Large intestine (tissue), 3 donors: ENCODE measurements around the gene FAM228B. TPM values are rescaled to one million over a fixed set of nuclear protein-coding genes. Genes with fewer than 3 reads are reported as not detected.

ENCODE experiments used
- DNase-seq, 2 donors: peaks; one replicate each; pipeline versions ENCODE4 v3.0.0 to v3.0.0-alpha.2; 2013
- H3K27ac ChIP-seq: one replicate; pipeline ENCODE4 v1.5.1; 2013; ENCODE audit warnings: low read length
- H3K27me3 ChIP-seq: 2 replicates; pipeline ENCODE4 v1.6.1; 2013; ENCODE audit warnings: low read length; ENCODE audit not compliant: control insufficient read depth, insufficient read depth
- H3K36me3 ChIP-seq: 2 replicates; pipeline ENCODE4 v1.6.1; 2013; ENCODE audit warnings: low read length; ENCODE audit not compliant: control insufficient read depth, insufficient read depth
- H3K4me1 ChIP-seq: one replicate; pipeline ENCODE4 v1.6.1; 2013; ENCODE audit warnings: low read length; ENCODE audit not compliant: control insufficient read depth, insufficient read depth
- H3K4me3 ChIP-seq: one replicate; pipeline ENCODE4 v1.5.1; 2013; ENCODE audit warnings: low read length
- H3K9me3 ChIP-seq: one replicate; pipeline ENCODE4 v1.6.1; 2013; ENCODE audit warnings: mild to moderate bottlenecking, low read depth, low read length, moderate library complexity; ENCODE audit not compliant: control insufficient read depth
- WGBS: methylation state at CpG from one replicate; pipeline ENCODE4 v1.1.5; 2013; ENCODE audit warnings: low lambda C conversion rate; ENCODE audit not compliant: insufficient coverage; 5-methylcytosine and 5-hydroxymethylcytosine counted together
- polyA plus RNA-seq: library from polyadenylated mRNA; unstranded; fragments of 120-200 nt; gene quantifications from one replicate; pipeline ENCODE4 v1.2.1, GENCODE V29; 2013

FAM228B gene
- polyA plus RNA-seq, 1 donor, result 14.1 TPM

GRCh38 chr2:24203029-24203786 lies 79.9 kb downstream of the FAM228B start:
- 100% methylated on average over 2 of the region's 19 CpGs for WGBS
- Histone ChIP-seq H3K27me3 (no peaks in the 10 kb centered on the region), H3K4me1 (no peaks in the 10 kb centered on the region), H3K36me3 (peaks cover 42% of the 10 kb centered on the region), H3K9me3 (no peaks in the 10 kb centered on the region), H3K27ac (no peak overlapping the region), H3K4me3 (no peak overlapping the region)
- no peak for DNase-seq

GRCh38 chr2:24203787-24204150 lies 80.5 kb downstream of the FAM228B start:
- H3K4me1 ChIP-seq, result no peaks in the 10 kb centered on the region
- H3K4me3 ChIP-seq, result no peak overlapping the region
- peaks cover 47% of the 10 kb centered on the region for H3K36me3 ChIP-seq
- no peak overlapping the region for H3K27ac ChIP-seq
- H3K27me3 ChIP-seq, result no peaks in the 10 kb centered on the region
- 80% methylated on average over 1 of the region's 5 CpGs for WGBS
- H3K9me3 ChIP-seq, result no peaks in the 10 kb centered on the region
- DNase-seq, result no peak

- H3K9me3 ChIP-seq, result no peaks in the 10 kb centered on the region
- no CpG with 5 or more reads among the region's 12 CpGs for whole genome bisulfite sequencing
- peaks cover 54% of the 10 kb centered on the region for H3K36me3 ChIP-seq
- DNase-seq, result no peak
- no peaks in the 10 kb centered on the region for H3K4me1 ChIP-seq
- no peak overlapping the region for H3K4me3 ChIP-seq
- no peaks in the 10 kb centered on the region for H3K27me3 ChIP-seq
- H3K27ac ChIP-seq, result no peak overlapping the region
Measured at GRCh38 chr2:24204505-24204904, 81.2 kb downstream of the FAM228B start.

- H3K9me3 ChIP-seq, result no peaks in the 10 kb centered on the region
- no CpG with 5 or more reads among the region's 4 CpGs for WGBS
- H3K27ac ChIP-seq, result no peak overlapping the region
- no peak for DNase-seq
- peaks cover 60% of the 10 kb centered on the region for H3K36me3 ChIP-seq
- H3K27me3 ChIP-seq, result no peaks in the 10 kb centered on the region
- no peak overlapping the region for H3K4me3 ChIP-seq
- no peaks in the 10 kb centered on the region for H3K4me1 ChIP-seq
Measured at GRCh38 chr2:24205131-24205530, 81.9 kb downstream of the FAM228B start.

GRCh38 chr2:24206242-24206641 lies 83.0 kb downstream of the FAM228B start:
- DNase-seq, result no peak
- H3K27me3 ChIP-seq, result no peaks in the 10 kb centered on the region
- H3K4me3 ChIP-seq, result no peak overlapping the region
- H3K27ac ChIP-seq, result no peak overlapping the region
- peaks cover 66% of the 10 kb centered on the region for H3K36me3 ChIP-seq
- H3K9me3 ChIP-seq, result no peaks in the 10 kb centered on the region
- WGBS, result no CpG with 5 or more reads among the region's 6 CpGs
- no peaks in the 10 kb centered on the region for H3K4me1 ChIP-seq

GRCh38 chr2:24206714-24207113 lies 83.4 kb downstream of the FAM228B start:
- H3K9me3 ChIP-seq, result no peaks in the 10 kb centered on the region
- no peak overlapping the region for H3K27ac ChIP-seq
- no peaks in the 10 kb centered on the region for H3K27me3 ChIP-seq
- no peak overlapping the region for H3K4me3 ChIP-seq
- H3K4me1 ChIP-seq, result no peaks in the 10 kb centered on the region
- 86% methylated on average over 7 of the region's 8 CpGs for WGBS
- H3K36me3 ChIP-seq, result peaks cover 65% of the 10 kb centered on the region
- DNase-seq, result no peak

- DNase-seq, result no peak
- no CpG with 5 or more reads among the region's 11 CpGs for WGBS
- H3K4me3 ChIP-seq, result no peak overlapping the region
- H3K27ac ChIP-seq, result no peak overlapping the region
- H3K27me3 ChIP-seq, result no peaks in the 10 kb centered on the region
- peaks cover 71% of the 10 kb centered on the region for H3K36me3 ChIP-seq
- no peaks in the 10 kb centered on the region for H3K9me3 ChIP-seq
- no peaks in the 10 kb centered on the region for H3K4me1 ChIP-seq
Measured at GRCh38 chr2:24207359-24207758, 84.1 kb downstream of the FAM228B start.

- no peak for DNase-seq
- 100% methylated on average over 3 of the region's 16 CpGs for WGBS
- no peaks in the 10 kb centered on the region for H3K4me1 ChIP-seq
- H3K27ac ChIP-seq, result no peak overlapping the region
- no peak overlapping the region for H3K4me3 ChIP-seq
- no peaks in the 10 kb centered on the region for H3K9me3 ChIP-seq
- H3K27me3 ChIP-seq, result no peaks in the 10 kb centered on the region
- peaks cover 71% of the 10 kb centered on the region for H3K36me3 ChIP-seq
Measured at GRCh38 chr2:24208490-24208889, 85.2 kb downstream of the FAM228B start.

- Histone ChIP-seq H3K36me3 (peaks cover 60% of the 10 kb centered on the region), H3K4me1 (no peaks in the 10 kb centered on the region), H3K4me3 (no peak overlapping the region), H3K9me3 (no peaks in the 10 kb centered on the region), H3K27me3 (no peaks in the 10 kb centered on the region), H3K27ac (no peak overlapping the region)
- DNase-seq, result no peak
- WGBS, result 92% methylated on average over 4 of the region's 17 CpGs
Measured at GRCh38 chr2:24209389-24210105, 86.3 kb downstream of the FAM228B start.

GRCh38 chr2:24210106-24210455 lies 86.8 kb downstream of the FAM228B start:
- Histone ChIP-seq H3K27ac (no peak overlapping the region), H3K36me3 (peaks cover 55% of the 10 kb centered on the region), H3K27me3 (no peaks in the 10 kb centered on the region), H3K4me3 (no peak overlapping the region), H3K4me1 (no peaks in the 10 kb centered on the region), H3K9me3 (no peaks in the 10 kb centered on the region)
- no peak for DNase-seq
- WGBS, result no CpG with 5 or more reads among the region's 2 CpGs

GRCh38 chr2:24210723-24211122 lies 87.5 kb downstream of the FAM228B start:
- H3K27ac ChIP-seq, result no peak overlapping the region
- 93% methylated on average over 3 of the region's 21 CpGs for WGBS
- DNase-seq, result no peak
- peaks cover 50% of the 10 kb centered on the region for H3K36me3 ChIP-seq
- no peak overlapping the region for H3K4me3 ChIP-seq
- H3K9me3 ChIP-seq, result no peaks in the 10 kb centered on the region
- H3K4me1 ChIP-seq, result no peaks in the 10 kb centered on the region
- H3K27me3 ChIP-seq, result no peaks in the 10 kb centered on the region
